Measurements from ENCODE around the gene SLC5A7.

GRCh38 chr2:108029912-108030311 is 43.6 kb downstream of the SLC5A7 start:
- TF ChIP-seq CTCF (IDR thresholded peaks at IDR 0.05) (no peak), POLR2AphosphoS5 (IDR thresholded peaks at IDR 0.05) (no peak), POLR2A (IDR thresholded peaks at IDR 0.05) (no peak)
